GM19452 (cell line): ENCODE data around the gene CDON.
"Not testable (repeated sequence)": the region's sequence is repeated elsewhere in the genome, so short reads cannot be mapped to it uniquely, and the experiment has no call there.

ENCODE experiments used
- ATAC-seq: cut with Tn5 transposase; IDR thresholded peaks from one replicate; pipeline ENCODE4 v1.9.1; 2021; ENCODE audit not compliant: unreplicated experiment

CDON gene

DNA sequence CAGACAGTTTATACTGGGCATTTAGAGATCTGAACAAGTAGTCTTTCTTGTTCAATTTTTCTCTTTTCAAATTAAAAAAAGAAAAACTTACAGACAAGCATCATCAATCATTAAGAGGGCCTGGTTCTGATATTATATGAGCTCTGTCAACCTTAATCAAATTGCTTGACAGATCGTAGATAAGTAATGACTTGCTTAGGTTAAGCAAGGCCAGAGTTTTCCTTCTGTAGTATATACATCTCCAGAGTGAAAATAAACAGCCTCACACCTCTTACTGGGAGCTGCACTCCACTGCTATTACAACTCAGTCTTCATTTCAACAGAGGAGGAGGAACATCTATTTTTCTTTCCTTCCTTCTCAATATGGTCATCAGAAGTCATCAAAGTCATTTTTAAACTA is 13.5 kb downstream of the CDON start:
- no peak for ATAC-seq

DNA sequence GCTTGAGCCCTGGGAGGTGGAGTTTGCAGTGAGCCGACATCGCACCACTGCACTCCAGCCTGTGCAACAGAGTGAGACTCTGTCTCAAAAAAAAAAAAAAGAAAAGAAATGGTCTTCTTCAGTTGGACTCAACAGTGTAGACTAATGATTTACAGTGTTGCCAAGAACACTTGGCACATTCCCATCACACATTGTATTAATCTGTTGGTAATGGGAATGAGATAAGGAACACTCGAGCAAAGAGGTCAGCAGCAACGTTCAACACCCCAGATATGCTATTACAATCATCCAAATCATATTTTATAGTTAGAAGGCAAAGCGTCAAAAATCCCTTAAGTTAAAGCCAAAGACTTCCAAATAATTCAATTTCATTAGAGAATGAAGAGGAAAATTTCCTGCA is 14.5 kb downstream of the CDON start:
- no peak for ATAC-seq

- no peak for ATAC-seq
These were observed 16.0 kb downstream of the CDON start for GRCh38 chr11:126046570-126047195.

- no peak for ATAC-seq
These were observed 23.0 kb downstream of the CDON start for GRCh38 chr11:126039485-126040271.

DNA sequence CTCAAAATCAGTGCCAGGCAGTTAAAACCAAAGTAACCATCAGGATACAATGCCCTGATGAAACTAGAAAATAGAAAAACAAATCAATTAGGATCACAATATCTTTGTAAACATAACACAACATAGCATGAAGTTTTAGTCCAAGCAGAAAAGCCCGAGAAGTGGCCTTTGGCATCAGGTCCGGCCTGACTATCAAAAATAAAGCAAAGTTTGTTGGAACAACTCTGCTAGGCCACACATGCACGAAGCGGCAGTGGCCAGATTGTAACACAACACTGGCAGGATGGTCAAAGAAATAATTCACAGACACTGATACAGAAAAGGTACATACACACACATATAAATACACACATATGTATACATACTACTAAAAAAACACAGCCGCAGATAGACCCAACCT is 26.9 kb downstream of the CDON start:
- no peak for ATAC-seq

DNA sequence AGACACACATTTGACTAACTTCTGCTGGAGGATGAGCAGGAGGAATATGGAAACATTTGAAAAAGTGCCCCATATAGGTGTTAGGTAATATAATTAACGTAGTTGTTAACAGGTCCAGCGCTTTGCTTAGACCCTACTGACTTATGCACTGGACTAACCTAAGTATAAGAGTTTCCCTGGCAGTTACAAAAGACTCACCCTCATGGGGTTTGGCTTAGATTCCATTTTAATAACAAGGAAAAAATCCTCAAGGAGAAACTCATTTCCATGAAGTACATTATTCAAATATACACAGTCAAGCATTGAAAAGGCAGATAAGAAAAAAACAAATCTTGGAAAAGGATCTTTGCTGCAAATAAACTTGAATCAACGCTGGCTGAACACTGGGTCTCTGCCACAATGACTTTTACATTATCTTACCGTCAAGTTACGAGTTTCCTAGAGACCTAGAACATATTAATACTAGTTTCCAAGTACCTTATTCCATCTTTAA is 27.7 kb downstream of the CDON start:
- ATAC-seq = no peak

GRCh38 chr11:126034039-126034932 is 28.4 kb downstream of the CDON start:
- no peak for ATAC-seq

GRCh38 chr11:126032375-126032774 is 30.3 kb downstream of the CDON start:
- no peak for ATAC-seq

DNA sequence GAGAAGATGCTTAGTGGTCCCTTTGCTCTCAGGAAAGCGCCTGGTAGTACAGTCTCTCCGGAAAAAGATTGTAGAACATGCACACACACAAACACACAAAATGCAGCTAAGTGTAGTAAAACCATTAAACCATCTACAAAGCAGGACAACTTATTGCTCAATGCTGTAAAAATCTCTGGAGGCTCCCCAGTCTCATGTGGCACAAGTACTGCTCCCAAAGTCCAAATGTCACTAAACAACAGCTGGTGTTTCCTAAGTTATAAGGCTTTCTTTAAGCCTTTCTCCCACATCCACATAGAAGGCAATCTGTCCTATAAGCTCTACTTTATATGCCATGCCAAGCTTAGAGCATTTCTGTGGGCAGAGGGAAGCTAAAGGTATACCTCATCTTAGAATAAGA is 32.9 kb downstream of the CDON start:
- ATAC-seq = no peak

- ATAC-seq = no peak
These were observed 33.4 kb downstream of the CDON start for GRCh38 chr11:126029237-126029636.

GRCh38 chr11:126028534-126028933 is 34.1 kb downstream of the CDON start:
- ATAC-seq = not testable (repeated sequence)

DNA sequence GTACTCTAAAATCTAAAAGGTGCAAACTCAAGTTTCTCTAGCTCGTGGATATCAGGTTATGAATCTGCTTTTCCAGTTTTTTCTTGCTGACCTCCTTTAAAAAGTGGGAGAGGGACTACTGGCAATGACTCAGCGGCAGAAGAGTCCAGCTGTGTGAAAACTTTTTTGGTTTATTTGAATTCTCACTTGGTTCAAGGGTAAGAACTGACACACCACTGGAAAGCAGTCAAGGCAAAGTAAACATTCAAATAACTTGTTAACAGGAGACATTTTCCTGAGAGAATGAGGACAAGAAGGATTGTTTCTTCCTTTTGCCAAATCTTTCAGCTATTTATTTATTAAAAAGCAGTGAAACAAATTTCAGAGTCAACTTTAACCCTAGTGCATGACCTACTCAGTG is 36.1 kb downstream of the CDON start:
- ATAC-seq = no peak

DNA sequence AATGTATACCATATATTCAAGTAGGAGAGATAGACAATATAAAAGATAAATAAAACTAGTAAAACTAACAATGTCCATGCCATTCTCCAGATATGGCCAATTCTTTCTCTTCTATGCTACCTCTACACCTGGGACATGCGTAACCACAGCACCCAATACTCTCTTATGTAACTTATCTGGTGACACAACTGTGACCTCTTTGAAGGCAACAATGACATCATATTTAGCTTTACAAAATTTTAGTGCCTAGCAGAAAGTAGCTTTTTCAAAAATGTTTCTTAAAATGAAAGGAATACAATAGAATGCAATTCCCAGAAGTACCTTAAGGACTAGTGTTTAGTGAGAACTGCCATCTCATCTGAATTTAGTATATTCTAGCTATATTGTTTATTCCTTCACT is 36.8 kb downstream of the CDON start:
- no peak for ATAC-seq

- no peak for ATAC-seq
These were observed 38.5 kb downstream of the CDON start for GRCh38 chr11:126024123-126024522.

DNA sequence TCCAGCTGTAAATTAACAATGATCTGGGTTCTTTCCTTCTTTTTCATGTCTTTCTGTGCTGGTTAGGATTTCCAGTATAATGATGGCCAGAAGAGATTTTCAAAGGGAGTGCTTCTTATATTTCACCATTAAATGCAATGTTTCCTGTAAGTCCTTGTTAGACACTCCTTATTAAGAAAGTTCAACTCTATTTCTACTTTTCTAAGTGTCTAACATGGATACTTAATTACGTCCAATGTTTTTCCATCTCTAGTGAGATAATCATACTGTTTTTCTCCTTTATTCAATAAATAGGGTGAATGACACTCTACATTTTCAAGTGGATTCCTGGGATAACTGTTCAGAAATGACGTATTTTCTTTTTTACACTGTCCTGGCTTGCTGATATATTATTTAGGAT is 49.8 kb downstream of the CDON start:
- ATAC-seq = no peak

- no peak for ATAC-seq
These were observed 50.9 kb downstream of the CDON start for GRCh38 chr11:126011754-126012153.

DNA sequence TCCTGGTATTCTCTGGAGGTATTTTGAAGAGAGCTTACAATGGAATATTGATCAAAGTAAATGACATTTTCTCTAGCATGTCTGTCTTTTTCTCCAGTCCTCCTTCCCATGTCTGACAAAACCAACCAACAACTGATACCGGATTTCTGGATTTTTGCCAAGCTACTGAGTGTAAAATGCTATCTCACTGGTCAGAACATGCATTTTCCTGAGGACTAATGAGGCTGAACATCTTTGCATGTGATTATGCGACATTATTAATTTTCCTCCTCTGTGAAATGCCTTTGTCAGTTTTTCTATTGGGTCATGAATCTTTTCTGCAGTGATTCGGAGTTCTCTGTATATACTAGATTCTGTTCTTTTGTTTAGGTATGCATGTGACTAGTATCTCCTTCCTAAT is 51.4 kb downstream of the CDON start:
- no peak for ATAC-seq

GRCh38 chr11:126008956-126009355 is 53.7 kb downstream of the CDON start:
- no peak for ATAC-seq

DNA sequence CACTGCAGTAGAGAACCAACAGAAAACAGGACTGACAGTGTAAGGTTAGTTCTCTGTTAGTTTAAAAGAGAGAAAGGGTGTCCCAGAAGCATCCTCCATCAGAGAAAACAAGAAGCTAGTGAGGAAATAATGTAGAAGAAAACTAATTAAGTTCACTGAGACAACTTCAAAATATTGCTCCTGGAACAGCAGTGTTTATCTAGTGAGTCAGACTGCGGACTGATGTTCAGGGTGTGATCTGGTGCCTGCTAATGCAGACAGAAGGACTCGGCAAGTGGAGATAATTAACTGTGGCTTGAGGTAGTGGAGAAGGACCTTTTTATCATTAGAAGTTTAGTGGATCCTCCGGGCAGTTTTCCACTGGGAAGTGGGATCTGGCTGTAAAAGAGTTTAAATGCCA is 55.4 kb downstream of the CDON start:
- ATAC-seq = no peak

- ATAC-seq = no peak
These were observed 56.6 kb downstream of the CDON start for GRCh38 chr11:126006068-126006467.

DNA sequence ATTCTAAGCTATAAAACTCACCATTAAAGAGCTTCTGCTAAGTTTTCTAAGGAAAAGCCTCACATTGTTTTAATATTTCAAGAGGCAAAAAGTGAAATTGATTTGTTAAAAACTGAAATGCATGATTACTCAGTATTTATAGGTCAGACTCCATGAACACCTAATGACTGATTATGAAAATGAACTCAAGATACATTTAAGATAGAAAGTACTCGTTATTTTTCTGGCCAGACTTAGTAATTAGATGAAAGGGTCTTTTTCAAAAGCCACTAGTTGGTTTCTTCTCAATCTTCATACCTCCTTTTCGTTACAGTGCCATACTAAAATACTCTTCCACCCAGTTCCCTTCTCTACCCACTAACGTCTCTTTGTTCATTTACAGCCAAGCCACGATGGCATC is 60.5 kb downstream of the CDON start:
- no peak for ATAC-seq
